Activated naive CD4-positive, alpha-beta T cell treated with anti-CD3 and anti-CD28 coated beads for 36 hours (primary cell): ENCODE data around the gene S100A8. TPM values are rescaled to one million over a fixed set of nuclear protein-coding genes. Genes with fewer than 3 reads are reported as not detected.

Experiments
- CTCF ChIA-PET: fragments of 350-600 bp; sonication (Branson Sonifier 250); formaldehyde crosslinking; loops from one replicate; lab custom pipeline; 2021; ENCODE audit warnings: antibody characterized with exemption; lab: Charles Lee
- DNase-seq: peaks from one replicate; pipeline ENCODE4 v3.0.0-alpha.2; 2020
- H3K27ac Mint-ChIP-seq: one replicate; pipeline ENCODE4 v1.8.0; 2021; ENCODE audit warnings: mild to moderate bottlenecking, mixed read lengths
- H3K27me3 Mint-ChIP-seq: one replicate; pipeline ENCODE4 v1.8.0; 2021; ENCODE audit warnings: low read depth, mixed read lengths
- H3K36me3 Mint-ChIP-seq: one replicate; pipeline ENCODE4 v1.8.0; 2021; ENCODE audit warnings: low read depth, mixed read lengths
- H3K4me1 Mint-ChIP-seq: one replicate; pipeline ENCODE4 v1.8.0; 2021; ENCODE audit warnings: low read depth, mixed read lengths
- H3K4me3 Mint-ChIP-seq: one replicate; pipeline ENCODE4 v1.8.0; 2021; ENCODE audit warnings: mild to moderate bottlenecking, moderate library complexity, mixed read lengths
- H3K9me3 Mint-ChIP-seq: one replicate; pipeline ENCODE4 v1.8.0; 2021; ENCODE audit warnings: mixed read lengths
- intact Hi-C: fragments of 100-400 bp; cut with micrococcal nuclease; formaldehyde crosslinking; loops from one replicate; pipeline ENCODE4 v1.15.1; 2023
- total RNA-seq, 2 experiments: library from RNA; stranded (reverse); gene quantifications; one replicate each; pipeline ENCODE4 v1.2.3, GENCODE V29; 2021

S100A8 gene
- total RNA-seq, 2 experiments from 2014 or later = not detected

GRCh38 chr1:153386500-153386901 is 4.4 kb downstream of the S100A8 start:
- no peak overlapping the region for H3K27ac Mint-ChIP-seq
- CTCF ChIA-PET = no interaction called here
- H3K4me1 Mint-ChIP-seq = no peaks in the 10 kb centered on the region
- no peak overlapping the region for H3K4me3 Mint-ChIP-seq
- peaks cover 2% of the 10 kb centered on the region for H3K27me3 Mint-ChIP-seq
- H3K36me3 Mint-ChIP-seq = no peaks in the 10 kb centered on the region
- intact Hi-C loops = no loop called here
- no peak for DNase-seq
- H3K9me3 Mint-ChIP-seq = peaks cover 3% of the 10 kb centered on the region

- no peak for DNase-seq
- CTCF ChIA-PET = no interaction called here
- no peak overlapping the region for H3K27ac Mint-ChIP-seq
- peaks cover 5% of the 10 kb centered on the region for H3K27me3 Mint-ChIP-seq
- H3K36me3 Mint-ChIP-seq = no peaks in the 10 kb centered on the region
- peaks cover 8% of the 10 kb centered on the region for H3K9me3 Mint-ChIP-seq
- intact Hi-C loops = no loop called here
- H3K4me1 Mint-ChIP-seq = no peaks in the 10 kb centered on the region
- H3K4me3 Mint-ChIP-seq = no peak overlapping the region
These were observed 5.8 kb downstream of the S100A8 start for GRCh38 chr1:153384958-153385580.

GRCh38 chr1:153380711-153381110 is 10.2 kb downstream of the S100A8 start:
- intact Hi-C loops = no loop called here
- Mint-ChIP-seq H3K27me3 (peaks cover 23% of the 10 kb centered on the region), H3K36me3 (no peaks in the 10 kb centered on the region), H3K4me1 (no peaks in the 10 kb centered on the region), H3K27ac (no peak overlapping the region), H3K9me3 (peaks cover 8% of the 10 kb centered on the region), H3K4me3 (no peak overlapping the region)
- no peak for DNase-seq
- CTCF ChIA-PET = no interaction called here

- H3K4me1 Mint-ChIP-seq = no peaks in the 10 kb centered on the region
- CTCF ChIA-PET = no interaction called here
- intact Hi-C loops = no loop called here
- DNase-seq = no peak
- H3K36me3 Mint-ChIP-seq = no peaks in the 10 kb centered on the region
- H3K9me3 Mint-ChIP-seq = peaks cover 8% of the 10 kb centered on the region
- peaks cover 23% of the 10 kb centered on the region for H3K27me3 Mint-ChIP-seq
- no peak overlapping the region for H3K27ac Mint-ChIP-seq
- no peak overlapping the region for H3K4me3 Mint-ChIP-seq
These were observed 11.3 kb downstream of the S100A8 start for GRCh38 chr1:153379591-153379990.

- H3K4me1 Mint-ChIP-seq = no peaks in the 10 kb centered on the region
- no peak within 1 kb of the TSS for H3K4me3 Mint-ChIP-seq
- no peaks in the 10 kb centered on the region for H3K9me3 Mint-ChIP-seq
- H3K27ac Mint-ChIP-seq = no peak within 1 kb of the TSS
- intact Hi-C loops = no loop called here
- CTCF ChIA-PET = interaction anchor here (1.6 kb wide), 1 partner anchor 23 kb away, joined by 4 read pairs; no protein-coding TSS in a partner anchor
- no peak for DNase-seq
- H3K36me3 Mint-ChIP-seq = no peaks in the 10 kb centered on the region
- peaks cover 18% of the 10 kb centered on the region for H3K27me3 Mint-ChIP-seq
These were observed 15.4 kb downstream of the S100A8 start, which contains the start of gene S100A12 for GRCh38 chr1:153375511-153375910. Gene S100A12, minus strand, starts transcription at chr1:153375621. Its CDS starts 1,029 bp downstream, at chr1:153374592.

GRCh38 chr1:153374071-153374470 is 16.8 kb downstream of the S100A8 start:
- CTCF ChIA-PET = interaction anchor here (0.7 kb wide), 1 partner anchor 22 kb away, joined by 3 read pairs; no protein-coding TSS in a partner anchor
- DNase-seq = no peak
- intact Hi-C loops = no loop called here
- Mint-ChIP-seq H3K4me3 (no peak overlapping the region), H3K27me3 (peaks cover 15% of the 10 kb centered on the region), H3K4me1 (no peaks in the 10 kb centered on the region), H3K27ac (no peak overlapping the region), H3K9me3 (no peaks in the 10 kb centered on the region), H3K36me3 (no peaks in the 10 kb centered on the region)

GRCh38 chr1:153372571-153372970 is 18.3 kb downstream of the S100A8 start:
- intact Hi-C loops = no loop called here
- Mint-ChIP-seq H3K9me3 (no peaks in the 10 kb centered on the region), H3K27me3 (peaks cover 5% of the 10 kb centered on the region), H3K4me3 (no peak overlapping the region), H3K27ac (no peak overlapping the region), H3K4me1 (no peaks in the 10 kb centered on the region), H3K36me3 (no peaks in the 10 kb centered on the region)
- DNase-seq = no peak
- CTCF ChIA-PET = no interaction called here

GRCh38 chr1:153371231-153371630 is 19.6 kb downstream of the S100A8 start:
- Mint-ChIP-seq H3K27ac (no peak overlapping the region), H3K4me1 (no peaks in the 10 kb centered on the region), H3K36me3 (no peaks in the 10 kb centered on the region), H3K4me3 (no peak overlapping the region), H3K9me3 (no peaks in the 10 kb centered on the region), H3K27me3 (no peaks in the 10 kb centered on the region)
- intact Hi-C loops = no loop called here
- DNase-seq = no peak
- CTCF ChIA-PET = no interaction called here

- DNase-seq = no peak
- H3K36me3 Mint-ChIP-seq = no peaks in the 10 kb centered on the region
- H3K4me1 Mint-ChIP-seq = no peaks in the 10 kb centered on the region
- no peak overlapping the region for H3K27ac Mint-ChIP-seq
- no peaks in the 10 kb centered on the region for H3K9me3 Mint-ChIP-seq
- CTCF ChIA-PET = no interaction called here
- H3K27me3 Mint-ChIP-seq = no peaks in the 10 kb centered on the region
- no peak overlapping the region for H3K4me3 Mint-ChIP-seq
- intact Hi-C loops = no loop called here
These were observed 20.7 kb downstream of the S100A8 start for GRCh38 chr1:153370146-153370545.

GRCh38 chr1:153368495-153368894 is 22.4 kb downstream of the S100A8 start:
- CTCF ChIA-PET = no interaction called here
- no peak overlapping the region for H3K4me3 Mint-ChIP-seq
- intact Hi-C loops = no loop called here
- DNase-seq = no peak
- H3K27ac Mint-ChIP-seq = no peak overlapping the region
- no peaks in the 10 kb centered on the region for H3K9me3 Mint-ChIP-seq
- H3K36me3 Mint-ChIP-seq = no peaks in the 10 kb centered on the region
- H3K4me1 Mint-ChIP-seq = peaks cover 1% of the 10 kb centered on the region
- no peaks in the 10 kb centered on the region for H3K27me3 Mint-ChIP-seq

- H3K27me3 Mint-ChIP-seq = no peaks in the 10 kb centered on the region
- no peaks in the 10 kb centered on the region for H3K36me3 Mint-ChIP-seq
- no peak for DNase-seq
- peaks cover 1% of the 10 kb centered on the region for H3K4me1 Mint-ChIP-seq
- no peak overlapping the region for H3K27ac Mint-ChIP-seq
- H3K9me3 Mint-ChIP-seq = no peaks in the 10 kb centered on the region
- CTCF ChIA-PET = interaction anchor here (1.2 kb wide), 1 partner anchor 129 kb away, joined by 4 read pairs; no protein-coding TSS in a partner anchor
- intact Hi-C loops = no loop called here
- no peak overlapping the region for H3K4me3 Mint-ChIP-seq
These were observed 23.8 kb downstream of the S100A8 start for GRCh38 chr1:153367090-153367489.

GRCh38 chr1:153366261-153366660 is 24.6 kb downstream of the S100A8 start:
- CTCF ChIA-PET = no interaction called here
- H3K4me1 Mint-ChIP-seq = peaks cover 1% of the 10 kb centered on the region
- H3K4me3 Mint-ChIP-seq = no peak overlapping the region
- DNase-seq = no peak
- H3K36me3 Mint-ChIP-seq = no peaks in the 10 kb centered on the region
- intact Hi-C loops = no loop called here
- H3K27ac Mint-ChIP-seq = no peak overlapping the region
- no peaks in the 10 kb centered on the region for H3K9me3 Mint-ChIP-seq
- no peaks in the 10 kb centered on the region for H3K27me3 Mint-ChIP-seq

GRCh38 chr1:153365696-153366095 is 25.2 kb downstream of the S100A8 start:
- peaks cover 1% of the 10 kb centered on the region for H3K4me1 Mint-ChIP-seq
- DNase-seq = no peak
- H3K27ac Mint-ChIP-seq = no peak overlapping the region
- intact Hi-C loops = no loop called here
- no peak overlapping the region for H3K4me3 Mint-ChIP-seq
- H3K9me3 Mint-ChIP-seq = no peaks in the 10 kb centered on the region
- CTCF ChIA-PET = interaction anchor here (1.2 kb wide), 1 partner anchor 13 kb away, joined by 4 read pairs; no protein-coding TSS in a partner anchor
- no peaks in the 10 kb centered on the region for H3K27me3 Mint-ChIP-seq
- no peaks in the 10 kb centered on the region for H3K36me3 Mint-ChIP-seq
